ENCODE measurements around the gene TMEM132D. TPM values are rescaled to one million over a fixed set of nuclear protein-coding genes. Genes with fewer than 3 reads are reported as not detected.

Gene TMEM132D
- total RNA-seq, 1 donor from 2014 or later: not detected

DNA sequence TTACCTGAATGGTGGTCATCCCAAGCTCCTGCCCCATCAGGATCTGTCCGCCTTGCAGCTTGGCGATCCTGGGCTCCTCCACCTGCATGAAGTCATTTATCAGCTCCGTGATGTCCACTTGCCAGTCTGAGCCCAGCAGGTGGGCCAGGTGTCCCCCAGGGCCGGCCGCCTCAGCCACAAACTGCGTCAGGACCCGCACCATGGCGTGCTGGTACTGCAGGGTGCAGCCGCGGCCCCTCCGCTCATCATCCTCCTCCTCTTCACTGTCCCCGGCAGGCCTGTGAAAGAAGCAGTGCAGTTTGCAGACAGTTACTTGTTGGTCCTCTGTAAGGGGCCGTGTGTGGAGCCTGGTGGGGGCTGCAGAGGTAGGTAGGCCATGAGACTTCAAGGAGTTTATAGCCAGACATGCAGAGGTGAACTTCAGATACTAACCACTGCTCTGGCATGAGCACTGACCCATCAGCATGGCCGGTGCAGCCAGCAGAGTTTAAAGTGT is 822.0 kb downstream of the TMEM132D start:
- Histone ChIP-seq H3K27ac (no peak overlapping the region), H3K4me3 (no peak overlapping the region), H3K27me3 (no peaks in the 10 kb centered on the region), H3K9me3 (no peaks in the 10 kb centered on the region), H3K36me3 (no peaks in the 10 kb centered on the region), H3K4me1 (peaks cover 6% of the 10 kb centered on the region)
- intact Hi-C loops (cut with DNase I): no loop called here
- TF ChIP-seq POLR2AphosphoS5 (IDR thresholded peaks at IDR 0.05; ENCODE audit: insufficient read depth in 1 of 2, low read depth in 1 of 2) (no peak), CTCF (IDR thresholded peaks at IDR 0.05) (no peak), POLR2A (IDR thresholded peaks at IDR 0.05) (no peak)
- no peak for DNase-seq (ENCODE audit: extremely low spot score in 2 of 2)

DNA sequence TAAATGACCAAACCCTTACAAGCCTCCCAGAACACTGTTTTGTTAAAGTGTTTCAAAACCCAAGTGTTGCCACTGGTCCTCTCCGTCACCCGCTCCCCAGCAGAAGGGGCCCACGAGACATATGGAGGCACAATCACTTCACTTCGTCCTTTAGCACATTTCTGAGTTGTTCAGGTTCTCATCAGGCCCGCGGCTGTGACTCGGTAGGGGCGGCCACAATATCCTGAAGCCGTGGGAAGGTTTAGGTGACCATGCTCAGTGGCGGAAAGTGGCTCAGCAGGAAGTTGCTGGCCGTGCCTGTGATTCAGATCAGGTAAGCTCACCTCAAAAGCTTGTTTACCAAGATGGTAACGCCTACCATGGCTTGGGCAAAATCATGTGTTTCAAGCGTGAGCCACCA is 823.0 kb downstream of the TMEM132D start:
- Histone ChIP-seq H3K9me3 (no peaks in the 10 kb centered on the region), H3K27ac (no peak overlapping the region), H3K4me1 (peaks cover 6% of the 10 kb centered on the region), H3K36me3 (no peaks in the 10 kb centered on the region), H3K4me3 (no peak overlapping the region), H3K27me3 (no peaks in the 10 kb centered on the region)
- no peak for DNase-seq (ENCODE audit: extremely low spot score in 2 of 2)
- TF ChIP-seq POLR2A (IDR thresholded peaks at IDR 0.05) (no peak), CTCF (IDR thresholded peaks at IDR 0.05) (no peak), POLR2AphosphoS5 (IDR thresholded peaks at IDR 0.05; ENCODE audit: insufficient read depth in 1 of 2, low read depth in 1 of 2) (no peak)
- intact Hi-C loops (cut with DNase I): no loop called here

DNA sequence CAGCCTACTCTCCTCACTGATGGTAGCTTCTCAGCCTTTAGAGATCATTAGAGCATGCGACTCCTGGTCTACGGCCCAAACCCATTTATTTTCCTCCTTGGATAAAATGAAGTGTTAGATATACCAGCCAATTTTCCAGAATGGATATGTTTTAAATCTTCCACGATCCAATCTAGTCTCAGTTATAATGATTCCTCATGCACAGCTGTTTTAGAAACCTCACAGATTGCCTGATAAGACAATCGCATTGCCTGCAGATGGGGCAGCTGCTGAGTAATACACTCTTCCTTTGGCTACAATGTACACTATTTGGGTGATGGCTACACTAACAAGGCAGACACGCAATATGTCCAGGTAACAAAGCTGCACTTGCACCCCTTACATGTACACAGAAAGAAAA is 823.4 kb downstream of the TMEM132D start:
- Histone ChIP-seq H3K4me3 (no peak overlapping the region), H3K27ac (no peak overlapping the region), H3K4me1 (peaks cover 6% of the 10 kb centered on the region), H3K27me3 (no peaks in the 10 kb centered on the region), H3K9me3 (no peaks in the 10 kb centered on the region), H3K36me3 (no peaks in the 10 kb centered on the region)
- intact Hi-C loops (cut with DNase I): no loop called here
- no peak for TF ChIP-seq CTCF (IDR thresholded peaks at IDR 0.05)
- TF ChIP-seq POLR2AphosphoS5 (IDR thresholded peaks at IDR 0.05; ENCODE audit: insufficient read depth in 1 of 2, low read depth in 1 of 2): no peak
- no peak for TF ChIP-seq POLR2A (IDR thresholded peaks at IDR 0.05)
- DNase-seq (ENCODE audit: extremely low spot score in 2 of 2): no peak

DNA sequence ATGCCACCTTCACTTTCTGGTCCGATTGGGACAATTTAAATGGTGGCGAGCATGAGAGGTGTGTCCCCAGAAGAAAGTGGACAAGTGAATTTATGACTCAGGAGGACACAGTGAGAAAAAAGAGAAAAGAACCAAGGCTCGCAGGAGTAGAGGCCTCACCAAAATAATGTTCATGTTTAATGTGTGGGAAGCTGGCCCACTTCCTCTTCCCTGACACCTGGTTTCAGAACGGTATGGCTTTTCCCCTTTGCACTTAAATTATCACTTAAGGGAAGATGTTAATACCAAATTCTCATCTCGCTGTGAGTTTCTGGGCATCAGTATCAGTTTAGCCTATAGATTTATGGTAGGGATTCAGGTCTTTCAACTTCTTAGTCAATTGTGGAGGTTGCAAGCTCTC is 824.1 kb downstream of the TMEM132D start:
- DNase-seq (ENCODE audit: extremely low spot score in 2 of 2): no peak
- no peak for TF ChIP-seq CTCF (IDR thresholded peaks at IDR 0.05)
- no peak for TF ChIP-seq POLR2AphosphoS5 (IDR thresholded peaks at IDR 0.05; ENCODE audit: insufficient read depth in 1 of 2, low read depth in 1 of 2)
- no peak for TF ChIP-seq POLR2A (IDR thresholded peaks at IDR 0.05)
- H3K27ac ChIP-seq: no peak overlapping the region
- intact Hi-C loops (cut with DNase I): no loop called here
- no peaks in the 10 kb centered on the region for H3K9me3 ChIP-seq
- no peaks in the 10 kb centered on the region for H3K36me3 ChIP-seq
- H3K27me3 ChIP-seq: no peaks in the 10 kb centered on the region
- H3K4me1 ChIP-seq: peaks cover 6% of the 10 kb centered on the region
- H3K4me3 ChIP-seq: no peak overlapping the region

GRCh38 chr12:129076441-129077320 is 827.1 kb downstream of the TMEM132D start:
- no peaks in the 10 kb centered on the region for H3K27me3 ChIP-seq
- no peak overlapping the region for H3K27ac ChIP-seq
- no peaks in the 10 kb centered on the region for H3K9me3 ChIP-seq
- H3K4me3 ChIP-seq: no peak overlapping the region
- no peaks in the 10 kb centered on the region for H3K36me3 ChIP-seq
- DNase-seq (ENCODE audit: extremely low spot score in 2 of 2): no peak
- TF ChIP-seq POLR2A (IDR thresholded peaks at IDR 0.05) (no peak), CTCF (IDR thresholded peaks at IDR 0.05) (no peak), POLR2AphosphoS5 (IDR thresholded peaks at IDR 0.05; ENCODE audit: insufficient read depth in 1 of 2, low read depth in 1 of 2) (no peak)
- H3K4me1 ChIP-seq: no peaks in the 10 kb centered on the region
- intact Hi-C loops (cut with DNase I): no loop called here

Measured in vagina (tissue), 2 donors.